Bronchial epithelial cell (primary cell): ENCODE results near the gene SPESP1. TPM values are rescaled to one million over a fixed set of nuclear protein-coding genes. Genes with fewer than 3 reads are reported as not detected.

ENCODE experiments used
- DNase-seq: peaks from one replicate; pipeline ENCODE4 v3.0.0-alpha.2; 2010; ENCODE audit warnings: low read depth
- FAIRE-seq: peaks from 2 replicates; lab custom pipeline; 2011; peaks lifted over from hg19 to GRCh38; lab: Jason Lieb, UNC
- H3K27me3 ChIP-seq: 2 replicates; pipeline ENCODE4 v1.5.1; 2011; ENCODE audit warnings: low read length; ENCODE audit not compliant: control insufficient read depth, insufficient read depth
- H3K36me3 ChIP-seq: 2 replicates; pipeline ENCODE4 v1.5.1; 2011; ENCODE audit warnings: low read length; ENCODE audit not compliant: control insufficient read depth, insufficient read depth
- H3K4me3 ChIP-seq: 2 replicates; pipeline ENCODE4 v1.5.1; 2011; ENCODE audit warnings: mild to moderate bottlenecking, low read depth, low read length, control low read depth
- total RNA-seq: library from RNA; depleted of rRNA; stranded (reverse); fragments of >200 nt; gene quantifications from 2 replicates; pipeline ENCODE4 v1.2.1, GENCODE V29; 2014
- TF ChIP-seq, protein P1 (sequence below): IDR thresholded peaks from 2 replicates; pipeline ENCODE4 v1.5.1; 2011; ENCODE audit warnings: mild to moderate bottlenecking, moderate library complexity, low read length, control low read depth, inconsistent platforms; ENCODE audit not compliant: insufficient read depth, severe bottlenecking

The SPESP1 gene
- total RNA-seq, 1 donor from 2014 or later = 4.2 TPM

DNA sequence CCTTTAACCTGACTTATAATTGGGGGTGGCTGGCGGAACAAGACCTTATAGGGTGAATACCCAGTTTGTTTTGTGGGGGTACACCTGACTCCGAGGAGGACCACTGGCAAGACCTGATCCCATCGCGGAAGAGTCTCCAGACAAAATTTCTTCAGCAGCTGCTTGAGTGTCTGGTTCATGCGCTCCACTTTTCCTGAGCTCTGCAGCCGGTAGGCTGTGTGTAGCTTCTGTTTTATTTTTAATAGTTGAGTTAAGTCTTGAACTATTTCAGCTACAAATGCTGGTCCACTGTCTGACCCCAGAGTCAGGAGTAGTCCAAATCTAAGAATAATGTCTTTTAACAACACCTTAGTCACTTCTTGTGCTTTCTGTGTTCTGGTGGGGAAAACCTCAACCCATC, 63.0 kb downstream of the SPESP1 start:
- TF ChIP-seq, protein P1, sequence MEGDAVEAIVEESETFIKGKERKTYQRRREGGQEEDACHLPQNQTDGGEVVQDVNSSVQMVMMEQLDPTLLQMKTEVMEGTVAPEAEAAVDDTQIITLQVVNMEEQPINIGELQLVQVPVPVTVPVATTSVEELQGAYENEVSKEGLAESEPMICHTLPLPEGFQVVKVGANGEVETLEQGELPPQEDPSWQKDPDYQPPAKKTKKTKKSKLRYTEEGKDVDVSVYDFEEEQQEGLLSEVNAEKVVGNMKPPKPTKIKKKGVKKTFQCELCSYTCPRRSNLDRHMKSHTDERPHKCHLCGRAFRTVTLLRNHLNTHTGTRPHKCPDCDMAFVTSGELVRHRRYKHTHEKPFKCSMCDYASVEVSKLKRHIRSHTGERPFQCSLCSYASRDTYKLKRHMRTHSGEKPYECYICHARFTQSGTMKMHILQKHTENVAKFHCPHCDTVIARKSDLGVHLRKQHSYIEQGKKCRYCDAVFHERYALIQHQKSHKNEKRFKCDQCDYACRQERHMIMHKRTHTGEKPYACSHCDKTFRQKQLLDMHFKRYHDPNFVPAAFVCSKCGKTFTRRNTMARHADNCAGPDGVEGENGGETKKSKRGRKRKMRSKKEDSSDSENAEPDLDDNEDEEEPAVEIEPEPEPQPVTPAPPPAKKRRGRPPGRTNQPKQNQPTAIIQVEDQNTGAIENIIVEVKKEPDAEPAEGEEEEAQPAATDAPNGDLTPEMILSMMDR = no peak
- Histone ChIP-seq H3K36me3 (no peaks in the 10 kb centered on the region), H3K27me3 (no peaks in the 10 kb centered on the region), H3K4me3 (no peak overlapping the region)
- FAIRE-seq = no peak
- DNase-seq = no peak

DNA sequence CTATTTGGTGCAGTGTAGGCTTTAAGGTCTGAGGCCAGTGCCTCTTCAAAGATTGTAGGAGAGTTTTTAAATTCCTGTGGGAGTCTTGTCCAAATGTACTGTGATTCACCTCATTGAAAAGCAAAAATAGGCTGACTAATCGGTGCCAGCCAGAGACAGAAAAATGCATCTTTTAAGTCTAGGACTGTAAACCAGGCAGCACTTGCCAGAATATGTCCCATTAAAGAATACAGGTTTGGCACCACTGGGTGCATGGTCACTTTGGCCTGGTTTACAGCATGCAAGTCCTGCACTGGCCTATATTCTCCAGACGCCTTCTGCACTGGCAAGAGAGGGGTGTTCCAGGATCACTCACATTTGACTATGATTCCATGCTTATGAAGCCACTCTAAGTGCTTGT, 63.8 kb downstream of the SPESP1 start:
- Histone ChIP-seq H3K36me3 (no peaks in the 10 kb centered on the region), H3K4me3 (no peak overlapping the region), H3K27me3 (no peaks in the 10 kb centered on the region)
- peak; percentile 70 for DNase-seq
- TF ChIP-seq, protein P1 = no peak
- no peak for FAIRE-seq

DNA sequence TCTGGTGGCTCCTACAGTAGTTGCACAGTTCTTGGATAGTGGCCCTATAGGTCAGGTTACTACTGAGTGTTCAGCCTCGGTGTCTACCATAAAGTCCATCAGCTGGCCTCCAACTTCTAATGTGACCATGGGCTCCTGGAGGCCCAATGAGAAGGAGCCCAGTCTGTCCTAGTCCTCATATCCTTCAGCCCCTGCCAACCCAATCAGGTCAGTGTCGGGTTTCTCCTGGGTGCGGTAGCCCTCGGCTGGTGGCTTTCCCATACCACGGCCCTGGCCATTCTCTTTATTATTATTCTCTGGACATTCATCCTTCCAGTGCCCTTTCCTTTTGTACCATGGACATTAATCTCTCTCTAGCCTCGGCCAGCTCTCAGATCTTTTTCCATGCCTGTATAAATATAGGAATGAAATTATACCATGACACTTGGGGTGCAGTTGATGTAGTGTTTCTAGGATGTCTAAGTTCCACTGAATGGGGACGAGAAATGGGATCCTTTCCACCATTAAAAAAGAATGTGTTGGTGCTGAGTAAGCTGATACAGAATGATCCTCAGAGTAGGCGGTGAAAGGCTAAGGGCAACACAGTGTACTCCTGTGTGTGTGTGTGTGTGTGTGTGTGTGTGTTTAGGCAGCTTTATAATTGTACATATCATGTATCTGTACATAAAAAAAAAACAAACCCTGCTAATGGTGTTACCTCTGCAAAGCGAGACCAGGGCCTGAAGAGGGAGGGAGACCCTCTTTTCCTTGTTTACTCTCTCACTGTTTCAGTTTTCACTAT, 64.8 kb downstream of the SPESP1 start:
- Histone ChIP-seq H3K27me3 (no peaks in the 10 kb centered on the region), H3K36me3 (no peaks in the 10 kb centered on the region), H3K4me3 (no peak overlapping the region)
- no peak for FAIRE-seq
- TF ChIP-seq, protein P1 = no peak
- DNase-seq = no peak

Other genes starting within 250 kb of the SPESP1 start
- 42.6 and 44.2 TPM in 2 replicates for gene ANP32A, start 109.6 kb upstream of the SPESP1 start, total RNA-seq
- under 0.01 TPM in 1 of 2 replicates, not detected in the other for gene NOX5, start 84.2 kb downstream of the SPESP1 start, total RNA-seq
- gene GLCE, start 230.1 kb downstream of the SPESP1 start, total RNA-seq = 43.0 and 46.3 TPM in 2 replicates